Measurements from ENCODE around the gene AKAP13. TPM values are rescaled to one million over a fixed set of nuclear protein-coding genes. Genes with fewer than 3 reads are reported as not detected.

The AKAP13 gene
- polyA plus RNA-seq, 1 of the 3 experiments (the other 2 are of a cell fraction), result 8.4 TPM

DNA sequence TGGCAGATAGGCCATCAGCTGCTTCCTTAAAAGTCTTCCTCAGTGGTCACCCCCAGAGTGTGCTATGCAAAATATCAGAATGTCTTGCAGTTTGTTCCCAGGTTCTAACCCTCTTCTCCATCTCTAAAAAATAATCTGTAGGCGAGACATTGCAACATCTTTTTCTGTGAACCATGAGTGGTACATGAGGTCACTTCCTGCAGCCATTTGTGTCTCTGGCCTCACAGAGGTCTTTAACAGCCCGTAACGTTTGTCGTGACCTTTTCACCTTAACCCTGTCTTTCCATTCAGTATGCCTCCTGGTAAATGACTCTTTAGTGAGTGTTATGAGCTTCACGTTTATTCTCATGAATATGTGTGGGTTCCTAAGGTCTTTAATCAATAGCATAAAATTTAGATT is 269.0 kb downstream of the AKAP13 start (continued):
- TF ChIP-seq EZH2phosphoT487 (IDR thresholded peaks at IDR 0.05; ENCODE audit: borderline replicate concordance, low read depth), result no peak
- no peak for TF ChIP-seq GATA2 (CRISPR knock-in tag; IDR thresholded peaks at IDR 0.05)
- no peak for TF ChIP-seq ELF1 (IDR thresholded peaks at IDR 0.05)
- TF ChIP-seq RXRA (IDR thresholded peaks at IDR 0.05; ENCODE audit: borderline replicate concordance, low read depth), result peak; percentile 71
- TF ChIP-seq JUND (IDR thresholded peaks at IDR 0.05), result no peak
- TF ChIP-seq, protein P1, sequence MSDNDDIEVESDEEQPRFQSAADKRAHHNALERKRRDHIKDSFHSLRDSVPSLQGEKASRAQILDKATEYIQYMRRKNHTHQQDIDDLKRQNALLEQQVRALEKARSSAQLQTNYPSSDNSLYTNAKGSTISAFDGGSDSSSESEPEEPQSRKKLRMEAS (IDR thresholded peaks at IDR 0.05; ENCODE audit: low read depth), result no peak
- TF ChIP-seq RCOR1 (IDR thresholded peaks at IDR 0.05; ENCODE audit: low read length), result no peak
- no peak for TF ChIP-seq MXI1 (IDR thresholded peaks at IDR 0.05; ENCODE audit: low read depth, low read length)
- TF ChIP-seq, protein P2, sequence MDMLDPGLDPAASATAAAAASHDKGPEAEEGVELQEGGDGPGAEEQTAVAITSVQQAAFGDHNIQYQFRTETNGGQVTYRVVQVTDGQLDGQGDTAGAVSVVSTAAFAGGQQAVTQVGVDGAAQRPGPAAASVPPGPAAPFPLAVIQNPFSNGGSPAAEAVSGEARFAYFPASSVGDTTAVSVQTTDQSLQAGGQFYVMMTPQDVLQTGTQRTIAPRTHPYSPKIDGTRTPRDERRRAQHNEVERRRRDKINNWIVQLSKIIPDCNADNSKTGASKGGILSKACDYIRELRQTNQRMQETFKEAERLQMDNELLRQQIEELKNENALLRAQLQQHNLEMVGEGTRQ (IDR thresholded peaks at IDR 0.05; ENCODE audit: borderline replicate concordance, low read depth, low read length), result no peak

DNA sequence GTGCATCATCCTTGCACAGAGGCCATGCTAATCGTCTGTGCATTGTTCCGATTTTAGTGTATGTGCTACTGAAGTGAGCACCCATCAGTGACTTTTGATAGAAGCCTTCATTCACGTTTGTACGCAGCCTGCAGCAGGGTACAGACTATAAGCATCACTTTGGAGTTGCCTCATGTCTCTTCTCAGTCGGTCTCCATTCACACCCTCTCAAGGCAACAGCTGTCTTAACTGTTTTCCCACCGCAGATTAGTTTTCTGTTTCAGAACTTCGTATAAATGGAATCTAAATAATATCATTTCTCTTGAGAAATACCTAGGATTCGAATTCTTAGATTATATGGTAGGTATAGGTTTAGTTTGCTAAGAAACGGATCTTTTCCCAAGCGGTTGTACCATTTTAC is 271.1 kb downstream of the AKAP13 start:
- H3F3A ChIP-seq (replicated peaks; ENCODE audit: insufficient read depth), result peaks cover 7% of the 10 kb centered on the region
- no peak overlapping the region for H2AFZ ChIP-seq (ENCODE audit: low read depth)
- WGBS (ENCODE audit: low lambda C conversion rate), result 93% methylated on average over 10 of the region's 10 CpGs
- H3K4me2 ChIP-seq, result no peak overlapping the region
- no peak overlapping the region for H3K9ac ChIP-seq
- no peaks in the 10 kb centered on the region for H3K9me2 ChIP-seq
- H3K27ac ChIP-seq (ENCODE audit: low read depth in 2 of 2, low read length in 1 of 2), result peak overlapping the region in 1 of 2 experiments; percentile 80; a peak in 2 of 4 replicates
- peaks cover 9% of the 10 kb centered on the region; the same call in 1 of the 2 replicates for H3K79me2 ChIP-seq (ENCODE audit: insufficient read depth)
- ChIA-PET POLR2A (no interaction called here), CTCF (interaction anchor here (1.6 kb wide), 1 partner anchor 355 kb away, joined by 5 read pairs; no protein-coding TSS in a partner anchor)
- no peaks in the 10 kb centered on the region for H4K20me1 ChIP-seq (ENCODE audit: insufficient read depth)
- H3K4me1 ChIP-seq (ENCODE audit: control insufficient read depth in 1 of 2, insufficient read depth in 2 of 2, low read depth in 1 of 2, low read length in 1 of 2), result peaks cover 6 to 13% of the 10 kb centered on the region in 2 experiments; a peak in 3 of 4 replicates
- TF ChIP-seq, protein P2 (IDR thresholded peaks at IDR 0.05; ENCODE audit: borderline replicate concordance, low read depth, low read length), result no peak
- TF ChIP-seq EZH2phosphoT487 (IDR thresholded peaks at IDR 0.05; ENCODE audit: borderline replicate concordance, low read depth) (no peak), GATA2 (CRISPR knock-in tag; IDR thresholded peaks at IDR 0.05) (no peak), RCOR1 (IDR thresholded peaks at IDR 0.05; ENCODE audit: low read length) (no peak), TCF12 (IDR thresholded peaks at IDR 0.05) (no peak), RFX5 (IDR thresholded peaks at IDR 0.05; ENCODE audit: low read length) (no peak), FOXM1 (IDR thresholded peaks at IDR 0.05; ENCODE audit: low read depth) (no peak), FOXJ3 (CRISPR knock-in tag; IDR thresholded peaks at IDR 0.05) (no peak), MXI1 (IDR thresholded peaks at IDR 0.05; ENCODE audit: low read depth, low read length) (no peak), CHD2 (IDR thresholded peaks at IDR 0.05; ENCODE audit: low read length, partially characterized antibody) (no peak), TAF1 (IDR thresholded peaks at IDR 0.05; ENCODE audit: borderline replicate concordance, low read depth, low read length) (no peak), SMC3 (IDR thresholded peaks at IDR 0.05; ENCODE audit: low read depth, low read length) (no peak)
- TF ChIP-seq, protein P1 (IDR thresholded peaks at IDR 0.05; ENCODE audit: low read depth), result no peak
- TF ChIP-seq, protein P3, sequence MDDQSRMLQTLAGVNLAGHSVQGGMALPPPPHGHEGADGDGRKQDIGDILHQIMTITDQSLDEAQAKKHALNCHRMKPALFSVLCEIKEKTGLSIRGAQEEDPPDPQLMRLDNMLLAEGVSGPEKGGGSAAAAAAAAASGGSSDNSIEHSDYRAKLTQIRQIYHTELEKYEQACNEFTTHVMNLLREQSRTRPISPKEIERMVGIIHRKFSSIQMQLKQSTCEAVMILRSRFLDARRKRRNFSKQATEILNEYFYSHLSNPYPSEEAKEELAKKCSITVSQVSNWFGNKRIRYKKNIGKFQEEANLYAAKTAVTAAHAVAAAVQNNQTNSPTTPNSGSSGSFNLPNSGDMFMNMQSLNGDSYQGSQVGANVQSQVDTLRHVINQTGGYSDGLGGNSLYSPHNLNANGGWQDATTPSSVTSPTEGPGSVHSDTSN (IDR thresholded peaks at IDR 0.05), result no peak
- H3K4me3 ChIP-seq (ENCODE audit: low read depth in 2 of 2, low read length in 1 of 2), result no peak overlapping the region
- H3K9me3 ChIP-seq, result no peaks in the 10 kb centered on the region
- no peaks in the 10 kb centered on the region for H3K27me3 ChIP-seq (ENCODE audit: insufficient read depth)
- peaks cover 10 to 37% of the 10 kb centered on the region in 2 experiments for H3K36me3 ChIP-seq (replicated peaks in 1 of 2; ENCODE audit: control insufficient read depth in 1 of 2, insufficient read depth in 2 of 2, low read length in 1 of 2)
- DNase-seq, result no peak

Measured in SK-N-SH (cell line).